Stimulated activated CD8-positive, alpha-beta memory T cell treated with anti-CD3 and anti-CD28 coated beads, Interleukin-7, amount 100 ng/mL, for 48 hours (primary cell): ENCODE results near the gene LHX6.

Experiments used
- DNase-seq, 2 donors: peaks; one replicate each; pipeline ENCODE4 v3.0.0-alpha.2; 2020; ENCODE audit warnings: low read depth in 1 of 2; ENCODE audit errors: extremely low read depth in 1 of 2

Gene LHX6

GRCh38 chr9:122158202-122158601, 70.6 kb downstream of the LHX6 start:
- DNase-seq: no peak

GRCh38 chr9:122155796-122156195, 73.0 kb downstream of the LHX6 start:
- DNase-seq: no peak
